ENCODE measurements around the gene FRY. TPM values are rescaled to one million over a fixed set of nuclear protein-coding genes. Genes with fewer than 3 reads are reported as not detected.

Gene FRY
- total RNA-seq, 2 experiments from 2014 or later = 3.0 to 7.0 TPM

- no TSS peak for BruUV-seq (replicated peaks)
- Histone ChIP-seq H3K27ac (ENCODE audit: low read depth, low read length, poor library complexity, severe bottlenecking) (no peak overlapping the region), H3K79me2 (ENCODE audit: insufficient read depth, low read depth, low read length) (no peaks in the 10 kb centered on the region), H3K4me1 (ENCODE audit: insufficient read depth, low read length, poor library complexity, severe bottlenecking) (no peaks in the 10 kb centered on the region), H2AFZ (ENCODE audit: low read length) (no peak overlapping the region), H3K9me2 (ENCODE audit: insufficient read depth, low read length) (no peaks in the 10 kb centered on the region), H3K36me3 (ENCODE audit: insufficient read depth, low read length) (no peaks in the 10 kb centered on the region), H3K4me3 (ENCODE audit: low read depth, low read length, poor library complexity, severe bottlenecking) (no peak overlapping the region), H4K20me1 (ENCODE audit: insufficient read depth, low read length) (no peaks in the 10 kb centered on the region), H3K4me2 (ENCODE audit: low read length) (no peak overlapping the region), H3K9me3 (ENCODE audit: low read length) (no peaks in the 10 kb centered on the region)
- TF ChIP-seq EZH2phosphoT487 (IDR thresholded peaks at IDR 0.05; ENCODE audit: borderline replicate concordance, low read depth, low read length) = no peak
- DNase-seq (ENCODE audit: low spot score) = no peak
- CTCF ChIA-PET (ENCODE audit: unreplicated experiment) = no interaction called here
- intact Hi-C loops (cut with micrococcal nuclease; ENCODE audit: unreplicated experiment) = loop anchor here (5.0 kb wide), 1 partner anchor 426 kb away; no protein-coding TSS in a partner anchor
- POLR2A ChIA-PET = interaction anchor here (0.6 kb wide), 1 partner anchor 951 kb away, joined by 3 read pairs; no protein-coding TSS in a partner anchor
Observed at GRCh38 chr13:32016119-32016518, 15.5 kb upstream of the FRY start.

GRCh38 chr13:32016631-32017030 is 14.9 kb upstream of the FRY start:
- intact Hi-C loops (cut with micrococcal nuclease; ENCODE audit: unreplicated experiment) = loop anchor here (5.0 kb wide), 1 partner anchor 426 kb away; no protein-coding TSS in a partner anchor
- H3K4me2 ChIP-seq (ENCODE audit: low read length) = no peak overlapping the region
- BruUV-seq (replicated peaks) = no TSS peak
- no peak for TF ChIP-seq CTCF (conservative IDR thresholded peaks at IDR 0.05; ENCODE audit: low read length)
- no peak for TF ChIP-seq EZH2phosphoT487 (IDR thresholded peaks at IDR 0.05; ENCODE audit: borderline replicate concordance, low read depth, low read length)
- H3K4me3 ChIP-seq (ENCODE audit: low read depth, low read length, poor library complexity, severe bottlenecking) = no peak overlapping the region
- H3K4me1 ChIP-seq (ENCODE audit: insufficient read depth, low read length, poor library complexity, severe bottlenecking) = no peaks in the 10 kb centered on the region
- H3K27ac ChIP-seq (ENCODE audit: low read depth, low read length, poor library complexity, severe bottlenecking) = no peak overlapping the region
- no peaks in the 10 kb centered on the region for H3K9me2 ChIP-seq (ENCODE audit: insufficient read depth, low read length)
- POLR2A ChIA-PET = no interaction called here
- DNase-seq (ENCODE audit: low spot score) = no peak
- no peaks in the 10 kb centered on the region for H3K36me3 ChIP-seq (ENCODE audit: insufficient read depth, low read length)
- CTCF ChIA-PET (ENCODE audit: unreplicated experiment) = no interaction called here
- H2AFZ ChIP-seq (ENCODE audit: low read length) = no peak overlapping the region
- no peaks in the 10 kb centered on the region for H4K20me1 ChIP-seq (ENCODE audit: insufficient read depth, low read length)
- H3K9me3 ChIP-seq (ENCODE audit: low read length) = no peaks in the 10 kb centered on the region
- no peaks in the 10 kb centered on the region for H3K79me2 ChIP-seq (ENCODE audit: insufficient read depth, low read depth, low read length)

GRCh38 chr13:32017474-32017873 is 14.1 kb upstream of the FRY start:
- Histone ChIP-seq H3K9me3 (ENCODE audit: low read length) (no peaks in the 10 kb centered on the region), H3K27ac (ENCODE audit: low read depth, low read length, poor library complexity, severe bottlenecking) (no peak overlapping the region), H3K4me1 (ENCODE audit: insufficient read depth, low read length, poor library complexity, severe bottlenecking) (no peaks in the 10 kb centered on the region), H4K20me1 (ENCODE audit: insufficient read depth, low read length) (no peaks in the 10 kb centered on the region), H3K79me2 (ENCODE audit: insufficient read depth, low read depth, low read length) (no peaks in the 10 kb centered on the region), H3K36me3 (ENCODE audit: insufficient read depth, low read length) (no peaks in the 10 kb centered on the region), H3K9me2 (ENCODE audit: insufficient read depth, low read length) (no peaks in the 10 kb centered on the region), H3K4me2 (ENCODE audit: low read length) (no peak overlapping the region), H3K4me3 (ENCODE audit: low read depth, low read length, poor library complexity, severe bottlenecking) (no peak overlapping the region), H2AFZ (ENCODE audit: low read length) (no peak overlapping the region)
- intact Hi-C loops (cut with micrococcal nuclease; ENCODE audit: unreplicated experiment) = loop anchor here (5.0 kb wide), 1 partner anchor 425 kb away; no protein-coding TSS in a partner anchor
- no peak for DNase-seq (ENCODE audit: low spot score)
- TF ChIP-seq EZH2phosphoT487 (IDR thresholded peaks at IDR 0.05; ENCODE audit: borderline replicate concordance, low read depth, low read length) = no peak
- BruUV-seq (replicated peaks) = no TSS peak
- ChIA-PET POLR2A (no interaction called here), CTCF (ENCODE audit: unreplicated experiment) (no interaction called here)
